Measurements from ENCODE around the gene FOXN4.

FOXN4 gene

GRCh38 chr12:109346920-109347319 lies 37.8 kb upstream of the FOXN4 start:
- TF ChIP-seq CTCF (IDR thresholded peaks at IDR 0.05; ENCODE audit: extremely low read depth, missing control alignments): no peak
- no peak for DNase-seq (ENCODE audit: low spot score)

GRCh38 chr12:109345428-109345827 lies 36.3 kb upstream of the FOXN4 start:
- no peak for TF ChIP-seq CTCF (IDR thresholded peaks at IDR 0.05; ENCODE audit: extremely low read depth, missing control alignments)

GRCh38 chr12:109343677-109344076 lies 34.6 kb upstream of the FOXN4 start:
- no peak for DNase-seq (ENCODE audit: low spot score)
- no peak for TF ChIP-seq CTCF (IDR thresholded peaks at IDR 0.05; ENCODE audit: extremely low read depth, missing control alignments)

More at GRCh38 chr12:109345428-109345827, 36.3 kb upstream of the FOXN4 start:
- no peak for DNase-seq (ENCODE audit: low spot score)

- DNase-seq (ENCODE audit: low spot score): no peak
- TF ChIP-seq CTCF (IDR thresholded peaks at IDR 0.05; ENCODE audit: extremely low read depth, missing control alignments): no peak
Measured at GRCh38 chr12:109336593-109336992, 27.5 kb upstream of the FOXN4 start.

- DNase-seq (ENCODE audit: low spot score): no peak
- TF ChIP-seq CTCF (IDR thresholded peaks at IDR 0.05; ENCODE audit: extremely low read depth, missing control alignments): no peak
Measured at GRCh38 chr12:109334887-109335286, 25.8 kb upstream of the FOXN4 start.

- no peak for TF ChIP-seq CTCF (IDR thresholded peaks at IDR 0.05; ENCODE audit: extremely low read depth, missing control alignments)
- DNase-seq (ENCODE audit: low spot score): no peak
Measured at GRCh38 chr12:109331301-109331952, 22.3 kb upstream of the FOXN4 start.

GRCh38 chr12:109330282-109331230 lies 21.5 kb upstream of the FOXN4 start:
- no peak for TF ChIP-seq CTCF (IDR thresholded peaks at IDR 0.05; ENCODE audit: extremely low read depth, missing control alignments)
- no peak for DNase-seq (ENCODE audit: low spot score)

Measured in GM20000 (cell line).